Measurements from ENCODE around the gene SERP2. TPM values are rescaled to one million over a fixed set of nuclear protein-coding genes. Genes with fewer than 3 reads are reported as not detected.

SERP2 gene
- polyA plus RNA-seq, 1 experiment = 5.4 TPM

- peak overlapping the region; percentile 72 for H3K4me3 ChIP-seq (ENCODE audit: low read depth, low read length)
- POLR2A ChIA-PET = interaction anchor here (0.6 to 1.0 kb wide), 10 partner anchors 29 to 699 kb away, joined by 3 to 27 read pairs (median 12); no protein-coding TSS in a partner anchor
- peaks cover 8% of the 10 kb centered on the region for H3K36me3 ChIP-seq (ENCODE audit: control insufficient read depth, insufficient read depth, low read length)
- TF ChIP-seq, protein P1, sequence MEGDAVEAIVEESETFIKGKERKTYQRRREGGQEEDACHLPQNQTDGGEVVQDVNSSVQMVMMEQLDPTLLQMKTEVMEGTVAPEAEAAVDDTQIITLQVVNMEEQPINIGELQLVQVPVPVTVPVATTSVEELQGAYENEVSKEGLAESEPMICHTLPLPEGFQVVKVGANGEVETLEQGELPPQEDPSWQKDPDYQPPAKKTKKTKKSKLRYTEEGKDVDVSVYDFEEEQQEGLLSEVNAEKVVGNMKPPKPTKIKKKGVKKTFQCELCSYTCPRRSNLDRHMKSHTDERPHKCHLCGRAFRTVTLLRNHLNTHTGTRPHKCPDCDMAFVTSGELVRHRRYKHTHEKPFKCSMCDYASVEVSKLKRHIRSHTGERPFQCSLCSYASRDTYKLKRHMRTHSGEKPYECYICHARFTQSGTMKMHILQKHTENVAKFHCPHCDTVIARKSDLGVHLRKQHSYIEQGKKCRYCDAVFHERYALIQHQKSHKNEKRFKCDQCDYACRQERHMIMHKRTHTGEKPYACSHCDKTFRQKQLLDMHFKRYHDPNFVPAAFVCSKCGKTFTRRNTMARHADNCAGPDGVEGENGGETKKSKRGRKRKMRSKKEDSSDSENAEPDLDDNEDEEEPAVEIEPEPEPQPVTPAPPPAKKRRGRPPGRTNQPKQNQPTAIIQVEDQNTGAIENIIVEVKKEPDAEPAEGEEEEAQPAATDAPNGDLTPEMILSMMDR (IDR thresholded peaks at IDR 0.05; ENCODE audit: insufficient read depth, low read depth, low read length) = no peak
- peak; percentile 87 for DNase-seq (ENCODE audit: low read depth)
- CTCF ChIA-PET = interaction anchor here (0.6 to 8.0 kb wide), 7 partner anchors 11 to 528 kb away, joined by 3 to 48 read pairs (median 3); no protein-coding TSS in a partner anchor
- no peaks in the 10 kb centered on the region for H3K27me3 ChIP-seq (ENCODE audit: control insufficient read depth, insufficient read depth, low read length)
Measured at GRCh38 chr13:44435142-44435918, 61.7 kb downstream of the SERP2 start.

DNA sequence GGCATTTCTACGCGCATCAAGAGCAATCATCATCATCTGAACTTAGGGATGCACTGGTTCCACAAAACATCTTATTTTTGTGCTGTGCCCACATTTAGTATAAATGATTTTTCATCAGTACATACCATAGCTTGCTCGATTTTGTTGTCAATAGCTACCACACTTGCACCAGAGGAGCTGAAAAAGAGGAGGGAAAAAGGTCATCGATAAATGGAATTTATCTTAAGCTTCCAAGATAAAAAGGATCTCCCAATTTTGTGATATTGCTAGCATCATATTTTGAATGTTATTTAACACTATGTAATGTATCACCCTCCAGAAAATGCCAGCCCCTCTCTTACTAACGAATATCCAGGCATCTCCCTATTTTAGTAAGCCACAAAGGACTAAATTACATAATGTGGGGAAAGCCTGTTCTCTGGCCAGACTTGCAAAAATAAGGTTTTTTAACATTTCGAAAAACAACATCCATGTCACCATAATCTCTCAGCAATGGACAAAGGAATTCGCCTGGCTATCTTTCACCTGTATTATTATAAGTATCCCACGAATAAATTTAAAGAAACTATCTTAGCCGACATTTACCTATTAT is 62.4 kb downstream of the SERP2 start:
- TF ChIP-seq, protein P1 (IDR thresholded peaks at IDR 0.05; ENCODE audit: insufficient read depth, low read depth, low read length) = no peak
- Histone ChIP-seq H3K36me3 (ENCODE audit: control insufficient read depth, insufficient read depth, low read length) (peaks cover 8% of the 10 kb centered on the region), H3K4me3 (ENCODE audit: low read depth, low read length) (peak overlapping the region; percentile 72), H3K27me3 (ENCODE audit: control insufficient read depth, insufficient read depth, low read length) (no peaks in the 10 kb centered on the region)
- no peak for DNase-seq (ENCODE audit: low read depth)
- CTCF ChIA-PET = interaction anchor here (0.7 to 8.0 kb wide), 9 partner anchors 174 to 528 kb away, joined by 3 to 48 read pairs (median 4); no protein-coding TSS in a partner anchor
- POLR2A ChIA-PET = no interaction called here

- Histone ChIP-seq H3K36me3 (ENCODE audit: control insufficient read depth, insufficient read depth, low read length) (peaks cover 8% of the 10 kb centered on the region), H3K27me3 (ENCODE audit: control insufficient read depth, insufficient read depth, low read length) (no peaks in the 10 kb centered on the region), H3K4me3 (ENCODE audit: low read depth, low read length) (peak overlapping the region; percentile 72)
- CTCF ChIA-PET = interaction anchor here (0.9 to 8.0 kb wide), 15 partner anchors 12 to 531 kb away, joined by 3 to 48 read pairs (median 5); no protein-coding TSS in a partner anchor
- TF ChIP-seq, protein P1 (IDR thresholded peaks at IDR 0.05; ENCODE audit: insufficient read depth, low read depth, low read length) = no peak
- POLR2A ChIA-PET = no interaction called here
- DNase-seq (ENCODE audit: low read depth) = peak; percentile 52
Measured at GRCh38 chr13:44436589-44437337, 63.1 kb downstream of the SERP2 start.

GRCh38 chr13:44437356-44438233 is 64.0 kb downstream of the SERP2 start:
- ChIA-PET CTCF (interaction anchor here (0.6 to 8.0 kb wide), 16 partner anchors 11 to 532 kb away, joined by 3 to 48 read pairs (median 5); no protein-coding TSS in a partner anchor), POLR2A (no interaction called here)
- no peak for DNase-seq (ENCODE audit: low read depth)
- H3K27me3 ChIP-seq (ENCODE audit: control insufficient read depth, insufficient read depth, low read length) = no peaks in the 10 kb centered on the region
- TF ChIP-seq, protein P1 (IDR thresholded peaks at IDR 0.05; ENCODE audit: insufficient read depth, low read depth, low read length) = 0 out of 2 replicates have a peak, but pooled peaks have one; percentile 25
- peaks cover 7% of the 10 kb centered on the region for H3K36me3 ChIP-seq (ENCODE audit: control insufficient read depth, insufficient read depth, low read length)
- H3K4me3 ChIP-seq (ENCODE audit: low read depth, low read length) = peak overlapping the region; percentile 72

Measured in BJ (cell line).